ACC112 (cell line): ENCODE results near the gene CEP68.
"Not testable (repeated sequence)": the region's sequence is repeated elsewhere in the genome, so short reads cannot be mapped to it uniquely, and the experiment has no call there.

Experiments
- H2AFZ ChIP-seq: fragments of 200-600 bp; sonication (generic); one replicate; pipeline ENCODE4 v1.6.0; 2017; ENCODE audit warnings: antibody characterized with exemption, low read length; ENCODE audit not compliant: unreplicated experiment
- H3K27ac ChIP-seq: fragments of 200-600 bp; sonication (generic); 2 replicates; pipeline ENCODE4 v1.5.1; 2014; ENCODE audit warnings: low read depth, mild to moderate bottlenecking, antibody characterized with exemption, low read length, moderate library complexity
- H3K27me3 ChIP-seq: fragments of 200-600 bp; sonication (generic); 2 replicates; pipeline ENCODE4 v1.6.1; 2014; ENCODE audit warnings: mild to moderate bottlenecking, antibody characterized with exemption, low read length, moderate library complexity, mixed read lengths; ENCODE audit not compliant: insufficient read depth
- H3K36me3 ChIP-seq: fragments of 200-600 bp; sonication (generic); 2 replicates; pipeline ENCODE4 v1.6.1; 2016; ENCODE audit warnings: mild to moderate bottlenecking, antibody characterized with exemption, low read length, moderate library complexity, mixed read lengths; ENCODE audit not compliant: insufficient read depth
- H3K4me1 ChIP-seq: fragments of 200-600 bp; sonication (generic); one replicate; pipeline ENCODE4 v1.6.1; 2016; ENCODE audit warnings: low read length, mixed read lengths; ENCODE audit not compliant: insufficient read depth, unreplicated experiment, control insufficient read depth
- H3K4me3 ChIP-seq: fragments of 200-600 bp; sonication (generic); 2 replicates; pipeline ENCODE4 v1.5.1; 2014; ENCODE audit warnings: mild to moderate bottlenecking, low read depth, low read length
- H3K79me2 ChIP-seq: fragments of 200-600 bp; sonication (generic); one replicate; pipeline ENCODE4 v1.6.0; 2016; ENCODE audit warnings: low read length; ENCODE audit not compliant: control insufficient read depth, unreplicated experiment, insufficient read depth

The CEP68 gene

GRCh38 chr2:65031341-65032018, 24.7 kb upstream of the CEP68 start:
- Histone ChIP-seq H2AFZ (no peak overlapping the region), H3K79me2 (no peaks in the 10 kb centered on the region), H3K4me1 (no peaks in the 10 kb centered on the region), H3K27me3 (no peaks in the 10 kb centered on the region), H3K4me3 (no peak overlapping the region), H3K36me3 (no peaks in the 10 kb centered on the region), H3K27ac (no peak overlapping the region)

- H3K4me1 ChIP-seq: no peaks in the 10 kb centered on the region
- no peak overlapping the region for H3K27ac ChIP-seq
- H3K4me3 ChIP-seq: no peak overlapping the region
- H2AFZ ChIP-seq: no peak overlapping the region
- no peaks in the 10 kb centered on the region for H3K27me3 ChIP-seq
- no peaks in the 10 kb centered on the region for H3K36me3 ChIP-seq
- no peaks in the 10 kb centered on the region for H3K79me2 ChIP-seq
Measured at GRCh38 chr2:65032019-65032975, 23.9 kb upstream of the CEP68 start.

GRCh38 chr2:65033178-65033577, 23.0 kb upstream of the CEP68 start:
- Histone ChIP-seq H3K4me1 (no peaks in the 10 kb centered on the region), H2AFZ (no peak overlapping the region), H3K27ac (no peak overlapping the region), H3K27me3 (no peaks in the 10 kb centered on the region), H3K36me3 (no peaks in the 10 kb centered on the region), H3K79me2 (no peaks in the 10 kb centered on the region), H3K4me3 (no peak overlapping the region)

- H3K27ac ChIP-seq, H3K36me3 ChIP-seq, H3K27me3 ChIP-seq, H3K4me3 ChIP-seq, H3K4me1 ChIP-seq, H2AFZ ChIP-seq, H3K79me2 ChIP-seq: not testable (repeated sequence)
Measured at GRCh38 chr2:65033667-65034066, 22.5 kb upstream of the CEP68 start.

GRCh38 chr2:65035351-65035943, 20.8 kb upstream of the CEP68 start:
- no peak overlapping the region for H3K27ac ChIP-seq
- H3K27me3 ChIP-seq: no peaks in the 10 kb centered on the region
- no peaks in the 10 kb centered on the region for H3K36me3 ChIP-seq
- no peak overlapping the region for H3K4me3 ChIP-seq
- H3K79me2 ChIP-seq: no peaks in the 10 kb centered on the region
- H2AFZ ChIP-seq: no peak overlapping the region
- no peaks in the 10 kb centered on the region for H3K4me1 ChIP-seq

- no peaks in the 10 kb centered on the region for H3K79me2 ChIP-seq
- H3K27ac ChIP-seq: no peak overlapping the region
- H3K36me3 ChIP-seq: no peaks in the 10 kb centered on the region
- no peak overlapping the region for H2AFZ ChIP-seq
- H3K4me3 ChIP-seq: no peak overlapping the region
- H3K27me3 ChIP-seq: no peaks in the 10 kb centered on the region
- H3K4me1 ChIP-seq: no peaks in the 10 kb centered on the region
Measured at GRCh38 chr2:65037178-65037577, 19.0 kb upstream of the CEP68 start.

- Histone ChIP-seq H3K4me3 (no peak overlapping the region), H2AFZ (no peak overlapping the region), H3K4me1 (no peaks in the 10 kb centered on the region), H3K27ac (no peak overlapping the region), H3K27me3 (no peaks in the 10 kb centered on the region), H3K36me3 (no peaks in the 10 kb centered on the region), H3K79me2 (no peaks in the 10 kb centered on the region)
Measured at GRCh38 chr2:65039640-65040039, 16.6 kb upstream of the CEP68 start.

GRCh38 chr2:65040400-65041261, 15.6 kb upstream of the CEP68 start:
- no peaks in the 10 kb centered on the region for H3K79me2 ChIP-seq
- no peak overlapping the region for H3K27ac ChIP-seq
- peak overlapping the region; percentile 60 for H3K4me3 ChIP-seq
- peak overlapping the region; percentile 63 for H2AFZ ChIP-seq
- no peaks in the 10 kb centered on the region for H3K27me3 ChIP-seq
- H3K4me1 ChIP-seq: peaks cover 3% of the 10 kb centered on the region
- H3K36me3 ChIP-seq: no peaks in the 10 kb centered on the region

- no peaks in the 10 kb centered on the region for H3K79me2 ChIP-seq
- no peak overlapping the region for H3K4me3 ChIP-seq
- H3K27ac ChIP-seq: no peak overlapping the region
- no peak overlapping the region for H2AFZ ChIP-seq
- peaks cover 3% of the 10 kb centered on the region for H3K4me1 ChIP-seq
- no peaks in the 10 kb centered on the region for H3K36me3 ChIP-seq
- 0 out of 2 replicates have a peak, but pooled peaks cover 4% of the 10 kb centered on the region for H3K27me3 ChIP-seq
Measured at GRCh38 chr2:65043001-65043400, 13.2 kb upstream of the CEP68 start.

- Histone ChIP-seq H3K79me2 (no peaks in the 10 kb centered on the region), H3K27ac (no peak overlapping the region), H3K4me1 (peaks cover 3% of the 10 kb centered on the region), H2AFZ (no peak overlapping the region), H3K27me3 (0 out of 2 replicates have a peak, but pooled peaks cover 8% of the 10 kb centered on the region), H3K4me3 (no peak overlapping the region), H3K36me3 (no peaks in the 10 kb centered on the region)
Measured at GRCh38 chr2:65044097-65044735, 12.0 kb upstream of the CEP68 start.
